ENCODE measurements around the gene MCF2L.

Gene MCF2L

DNA sequence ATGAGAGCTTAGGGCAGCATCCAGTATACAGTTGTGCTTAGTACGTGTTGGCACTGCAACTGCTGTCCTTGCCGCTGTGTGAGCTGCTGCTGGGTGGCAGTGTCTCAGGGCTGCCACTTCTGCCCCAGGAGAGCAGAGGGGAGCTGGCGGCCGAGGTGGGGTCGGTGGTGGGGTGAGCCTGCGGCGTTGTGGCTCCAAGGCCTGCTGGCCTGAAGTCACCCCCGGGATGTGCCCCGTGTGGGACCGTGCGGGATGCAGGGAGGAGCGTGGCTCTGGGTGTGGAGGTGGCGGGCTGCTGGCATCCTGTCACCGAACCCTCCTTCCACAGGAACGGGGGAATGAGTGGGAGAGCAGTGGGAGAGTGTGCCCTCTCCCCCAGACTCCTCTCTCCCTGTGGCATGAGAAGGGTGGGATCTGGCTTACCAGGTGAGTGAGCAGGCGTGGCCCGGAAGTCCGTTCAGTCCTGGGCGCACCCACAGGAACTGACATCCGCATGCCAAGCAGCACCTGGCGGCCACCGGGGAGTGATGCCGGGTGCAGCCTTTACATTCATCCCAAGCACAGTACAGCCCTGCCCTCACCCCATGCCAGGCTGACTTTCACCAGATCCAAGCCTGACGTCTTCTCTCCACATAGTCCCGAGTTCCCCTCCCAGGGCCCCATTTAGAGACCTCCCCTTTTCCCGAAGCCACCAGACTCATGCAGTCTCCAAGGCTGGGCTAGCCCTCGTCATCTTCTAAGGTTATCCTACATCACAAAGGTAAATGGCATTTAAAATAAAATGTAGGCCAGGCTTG lies 26.6 kb downstream of the MCF2L start:
- Histone ChIP-seq H3K9me2 (replicated peaks; ENCODE audit: insufficient read depth, low read length) (no peaks in the 10 kb centered on the region), H3K36me3 (replicated peaks; ENCODE audit: insufficient read depth, low read length) (no peaks in the 10 kb centered on the region), H3K4me2 (ENCODE audit: low read depth, low read length) (peak overlapping the region; percentile 9; the same call in 1 of the 2 replicates), H2AFZ (ENCODE audit: low read length) (no peak overlapping the region), H3K27me3 (replicated peaks; ENCODE audit: insufficient read depth, low read length) (peaks cover 96% of the 10 kb centered on the region), H3K9ac (ENCODE audit: low read length) (no peak overlapping the region), H3F3A (ENCODE audit: insufficient read depth, low read length) (0 out of 2 replicates have a peak, but pooled peaks cover 2% of the 10 kb centered on the region), H3K4me3 (ENCODE audit: low read length) (no peak overlapping the region), H3K9me3 (replicated peaks; ENCODE audit: insufficient read depth, low read length) (no peaks in the 10 kb centered on the region), H4K20me1 (ENCODE audit: insufficient read depth, low read length) (no peaks in the 10 kb centered on the region), H3K4me1 (ENCODE audit: low read length) (peaks cover 6% of the 10 kb centered on the region; the same call in 1 of the 2 replicates), H3K27ac (ENCODE audit: low read length) (no peak overlapping the region), H3K79me2 (ENCODE audit: low read length) (no peaks in the 10 kb centered on the region)
- TF ChIP-seq EZH2 (optimal IDR thresholded peaks at IDR 0.05; ENCODE audit: low read depth, low read length) (no peak), EZH2phosphoT487 (IDR thresholded peaks at IDR 0.05; ENCODE audit: low read length) (no peak)
- TF ChIP-seq, protein P1, sequence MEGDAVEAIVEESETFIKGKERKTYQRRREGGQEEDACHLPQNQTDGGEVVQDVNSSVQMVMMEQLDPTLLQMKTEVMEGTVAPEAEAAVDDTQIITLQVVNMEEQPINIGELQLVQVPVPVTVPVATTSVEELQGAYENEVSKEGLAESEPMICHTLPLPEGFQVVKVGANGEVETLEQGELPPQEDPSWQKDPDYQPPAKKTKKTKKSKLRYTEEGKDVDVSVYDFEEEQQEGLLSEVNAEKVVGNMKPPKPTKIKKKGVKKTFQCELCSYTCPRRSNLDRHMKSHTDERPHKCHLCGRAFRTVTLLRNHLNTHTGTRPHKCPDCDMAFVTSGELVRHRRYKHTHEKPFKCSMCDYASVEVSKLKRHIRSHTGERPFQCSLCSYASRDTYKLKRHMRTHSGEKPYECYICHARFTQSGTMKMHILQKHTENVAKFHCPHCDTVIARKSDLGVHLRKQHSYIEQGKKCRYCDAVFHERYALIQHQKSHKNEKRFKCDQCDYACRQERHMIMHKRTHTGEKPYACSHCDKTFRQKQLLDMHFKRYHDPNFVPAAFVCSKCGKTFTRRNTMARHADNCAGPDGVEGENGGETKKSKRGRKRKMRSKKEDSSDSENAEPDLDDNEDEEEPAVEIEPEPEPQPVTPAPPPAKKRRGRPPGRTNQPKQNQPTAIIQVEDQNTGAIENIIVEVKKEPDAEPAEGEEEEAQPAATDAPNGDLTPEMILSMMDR (IDR thresholded peaks at IDR 0.05; ENCODE audit: low read length): no peak; the same call in 1 of the 2 replicates
- no peak for DNase-seq

DNA sequence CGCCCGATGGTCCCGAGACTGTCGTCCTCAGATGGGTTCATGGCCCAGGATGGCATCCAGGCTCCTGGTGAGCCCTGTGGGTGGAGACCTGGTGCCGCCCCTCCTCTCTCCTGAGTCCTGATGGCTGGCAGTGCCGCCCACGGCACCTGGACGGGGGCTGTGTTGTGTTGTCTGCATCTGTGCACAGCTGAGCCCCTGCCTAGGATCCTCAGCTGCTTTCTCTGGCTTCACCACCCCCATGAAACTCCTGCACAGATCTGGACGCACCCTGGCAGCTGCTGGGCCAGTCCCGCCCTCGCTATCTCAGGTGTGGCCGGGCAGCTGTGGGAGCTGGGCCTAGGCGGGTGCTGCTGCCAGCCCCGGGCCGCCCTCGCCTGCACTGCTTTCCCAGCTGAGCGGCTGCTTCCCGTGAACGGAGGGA lies 27.7 kb downstream of the MCF2L start:
- no peak for DNase-seq
- no peaks in the 10 kb centered on the region for H4K20me1 ChIP-seq (ENCODE audit: insufficient read depth, low read length)

DNA sequence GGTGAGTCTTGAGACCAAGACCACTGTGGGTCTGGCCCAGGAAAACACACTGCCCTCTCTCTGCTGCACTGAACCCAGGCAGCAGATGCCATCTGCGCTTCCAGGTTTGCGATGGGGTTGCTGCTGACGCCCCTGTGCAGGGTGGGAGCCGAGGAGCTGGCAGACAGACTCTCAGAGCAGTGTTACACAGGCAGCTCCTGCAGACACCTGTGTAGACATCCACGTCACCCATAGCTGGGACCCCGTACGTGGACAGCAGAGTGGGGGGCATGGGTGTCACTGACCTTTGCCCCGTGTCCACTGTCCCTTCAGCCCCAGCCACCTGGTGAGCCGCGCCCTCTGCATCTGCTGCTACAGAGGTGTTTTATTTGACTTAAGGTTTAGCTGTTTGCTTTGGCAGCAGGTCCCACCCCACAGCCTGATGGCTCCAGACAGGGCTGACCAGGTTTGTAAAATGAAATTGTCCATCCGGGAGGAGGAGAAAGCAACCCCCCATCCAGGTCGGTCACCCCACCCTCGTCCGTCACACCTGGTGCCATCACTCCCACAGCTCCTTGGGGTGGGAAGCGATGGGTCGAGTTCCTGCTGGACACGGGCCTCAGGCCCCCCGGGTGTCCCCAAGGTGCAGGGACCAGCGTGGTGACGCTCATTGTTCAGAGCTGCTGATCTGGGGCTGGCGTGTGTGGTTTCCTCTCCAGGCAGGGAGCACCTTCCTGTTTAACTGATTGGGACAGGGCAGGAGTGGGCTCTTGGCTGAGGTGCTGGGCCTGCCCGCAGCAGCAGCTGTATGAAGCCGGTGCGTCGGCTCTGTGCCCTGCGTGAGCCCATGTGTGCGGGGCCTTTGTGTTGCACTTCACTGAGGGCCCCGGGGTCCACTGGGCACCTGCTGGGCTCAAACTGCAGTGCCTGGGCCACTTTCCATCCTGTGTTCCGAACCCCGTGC lies 28.4 kb downstream of the MCF2L start:
- no peak overlapping the region for H3K4me2 ChIP-seq (ENCODE audit: low read depth, low read length)
- no peak for DNase-seq
- H3K27me3 ChIP-seq (replicated peaks; ENCODE audit: insufficient read depth, low read length): peaks cover 100% of the 10 kb centered on the region

More for the DNA sequence above, 27.7 kb downstream of the MCF2L start:
- no peaks in the 10 kb centered on the region for H3F3A ChIP-seq (ENCODE audit: insufficient read depth, low read length)
- no peaks in the 10 kb centered on the region for H3K79me2 ChIP-seq (ENCODE audit: low read length)
- no peak for TF ChIP-seq EZH2 (optimal IDR thresholded peaks at IDR 0.05; ENCODE audit: low read depth, low read length)
- TF ChIP-seq, protein P1 (IDR thresholded peaks at IDR 0.05; ENCODE audit: low read length): no peak
- TF ChIP-seq EZH2phosphoT487 (IDR thresholded peaks at IDR 0.05; ENCODE audit: low read length): no peak
- H3K4me3 ChIP-seq (ENCODE audit: low read length): no peak overlapping the region
- peaks cover 100% of the 10 kb centered on the region for H3K27me3 ChIP-seq (replicated peaks; ENCODE audit: insufficient read depth, low read length)
- no peaks in the 10 kb centered on the region for H3K9me3 ChIP-seq (replicated peaks; ENCODE audit: insufficient read depth, low read length)
- H3K4me2 ChIP-seq (ENCODE audit: low read depth, low read length): no peak overlapping the region
- H3K36me3 ChIP-seq (replicated peaks; ENCODE audit: insufficient read depth, low read length): no peaks in the 10 kb centered on the region
- no peak overlapping the region for H3K9ac ChIP-seq (ENCODE audit: low read length)
- no peaks in the 10 kb centered on the region for H3K4me1 ChIP-seq (ENCODE audit: low read length)
- H3K27ac ChIP-seq (ENCODE audit: low read length): no peak overlapping the region
- no peak overlapping the region for H2AFZ ChIP-seq (ENCODE audit: low read length)
- H3K9me2 ChIP-seq (replicated peaks; ENCODE audit: insufficient read depth, low read length): no peaks in the 10 kb centered on the region

More for the DNA sequence above, 28.4 kb downstream of the MCF2L start:
- Histone ChIP-seq H4K20me1 (ENCODE audit: insufficient read depth, low read length) (no peaks in the 10 kb centered on the region), H3K36me3 (replicated peaks; ENCODE audit: insufficient read depth, low read length) (no peaks in the 10 kb centered on the region), H3K4me3 (ENCODE audit: low read length) (no peak overlapping the region), H3K27ac (ENCODE audit: low read length) (no peak overlapping the region), H3K79me2 (ENCODE audit: low read length) (no peaks in the 10 kb centered on the region), H2AFZ (ENCODE audit: low read length) (no peak overlapping the region), H3K9me3 (replicated peaks; ENCODE audit: insufficient read depth, low read length) (no peaks in the 10 kb centered on the region), H3K9ac (ENCODE audit: low read length) (no peak overlapping the region), H3F3A (ENCODE audit: insufficient read depth, low read length) (no peaks in the 10 kb centered on the region), H3K4me1 (ENCODE audit: low read length) (no peaks in the 10 kb centered on the region), H3K9me2 (replicated peaks; ENCODE audit: insufficient read depth, low read length) (no peaks in the 10 kb centered on the region)
- TF ChIP-seq, protein P1 (IDR thresholded peaks at IDR 0.05; ENCODE audit: low read length): no peak
- no peak for TF ChIP-seq EZH2 (optimal IDR thresholded peaks at IDR 0.05; ENCODE audit: low read depth, low read length)
- TF ChIP-seq EZH2phosphoT487 (IDR thresholded peaks at IDR 0.05; ENCODE audit: low read length): no peak
